H1 (cell line): ENCODE results near the gene TAB3. TPM values are rescaled to one million over a fixed set of nuclear protein-coding genes. Genes with fewer than 3 reads are reported as not detected.

Source experiments
- CTCF ChIA-PET: fragments of 300-600 bp; sonication (Branson Sonifier 250); formaldehyde crosslinking; loops from one replicate; lab custom pipeline; 2021; ENCODE audit not compliant: partially characterized antibody; lab: Charles Lee
- POLR2A ChIA-PET: fragments of 300-600 bp; sonication (Branson Sonifier 250); formaldehyde crosslinking; loops from one replicate; lab custom pipeline; 2021; ENCODE audit warnings: inconsistent platforms; ENCODE audit not compliant: partially characterized antibody; lab: Charles Lee
- DNase-seq, 2 experiments: peaks; one replicate each; pipeline versions ENCODE4 v3.0.0 to v3.0.0-alpha.2; 2010 to 2022; ENCODE audit warnings: low spot score in 2 of 2, low read depth in 1 of 2, mixed read lengths in 1 of 2
- FAIRE-seq: peaks from 2 replicates; lab custom pipeline; 2011; peaks lifted over from hg19 to GRCh38; lab: Jason Lieb, UNC
- H2AFZ ChIP-seq: 2 replicates; pipeline ENCODE4 v1.8.1; 2012; ENCODE audit warnings: low read length, inconsistent platforms
- H2AK5ac ChIP-seq: 2 replicates; pipeline ENCODE4 v1.6.1; 2013; ENCODE audit warnings: low read depth, low read length
- H2BK120ac ChIP-seq: replicated peaks from 2 replicates; pipeline ENCODE3; 2013; ENCODE audit warnings: low read depth, low read length, inconsistent platforms
- H2BK12ac ChIP-seq: 2 replicates; pipeline ENCODE4 v1.6.1; 2013; ENCODE audit warnings: low read depth, low read length
- H2BK15ac ChIP-seq: 2 replicates; pipeline ENCODE4 v1.6.1; 2013; ENCODE audit warnings: low read length
- H2BK20ac ChIP-seq: 2 replicates; pipeline ENCODE4 v1.6.1; 2013; ENCODE audit warnings: low read length
- H2BK5ac ChIP-seq: 2 replicates; pipeline ENCODE4 v1.6.1; 2013; ENCODE audit warnings: low read depth, low read length
- H3K14ac ChIP-seq: 2 replicates; pipeline ENCODE4 v1.6.1; 2013; ENCODE audit warnings: inconsistent platforms; ENCODE audit not compliant: insufficient read length
- H3K18ac ChIP-seq: 2 replicates; pipeline ENCODE4 v1.6.1; 2013; ENCODE audit warnings: low read length; ENCODE audit errors: extremely low read depth
- H3K23ac ChIP-seq: 2 replicates; pipeline ENCODE4 v1.6.1; 2013; ENCODE audit warnings: inconsistent platforms; ENCODE audit not compliant: insufficient read length
- H3K23me2 ChIP-seq: 2 replicates; pipeline ENCODE4 v1.6.1; 2013; ENCODE audit warnings: low read depth, low read length
- H3K27ac ChIP-seq: 2 replicates; pipeline ENCODE4 v1.6.1; 2011; ENCODE audit warnings: low read depth, low read length, inconsistent platforms
- H3K27me3 ChIP-seq, 4 experiments: replicated peaks in 1 of 4; 1 replicate in 1 of 4; 2 replicates in 3 of 4; pipeline versions ENCODE4 v1.6.1 to v1.8.1; 2011 to 2013; ENCODE audit warnings: low read length in 3 of 4, mild to moderate bottlenecking in 3 of 4, inconsistent platforms in 2 of 4, mixed read lengths in 2 of 4, moderate library complexity in 1 of 4; ENCODE audit not compliant: control insufficient read depth in 3 of 4, insufficient read depth in 3 of 4; ENCODE audit errors: extremely low read depth in 1 of 4
- H3K36me3 ChIP-seq, 4 experiments: 2 replicates each; pipeline versions ENCODE4 v1.6.1 to v1.8.1; 2011 to 2013; ENCODE audit warnings: mild to moderate bottlenecking in 4 of 4, low read length in 3 of 4, moderate library complexity in 2 of 4, control low read depth in 1 of 4, inconsistent platforms in 1 of 4; ENCODE audit not compliant: insufficient read depth in 4 of 4, control insufficient read depth in 2 of 4
- H3K4ac ChIP-seq: replicated peaks from 2 replicates; pipeline ENCODE3; 2013; ENCODE audit warnings: low read length, low read depth, mixed read lengths, inconsistent platforms; ENCODE audit not compliant: insufficient read length
- H3K4me1 ChIP-seq, 4 experiments: replicated peaks in 1 of 4; 1 replicate in 1 of 4; 2 replicates in 3 of 4; pipeline versions ENCODE4 v1.6.1 to v1.8.1; 2011 to 2013; ENCODE audit warnings: low read length in 3 of 4, inconsistent platforms in 2 of 4, mixed read lengths in 1 of 4; ENCODE audit not compliant: insufficient read depth in 4 of 4, control insufficient read depth in 3 of 4
- H3K4me2 ChIP-seq, 2 experiments: 2 replicates each; pipeline versions ENCODE4 v1.6.1 to v1.8.1; 2011 to 2013; ENCODE audit warnings: low read depth in 2 of 2, low read length in 2 of 2, control low read depth in 1 of 2, inconsistent platforms in 1 of 2, mild to moderate bottlenecking in 1 of 2; ENCODE audit not compliant: insufficient read depth in 1 of 2
- H3K4me3 ChIP-seq, 4 experiments: fragments of 200-600, 300-600 bp in 1 of 4; sonication (generic), shearing (Covaris generic), sonication (Bioruptor Twin) in 1 of 4; 2 replicates each; pipeline versions ENCODE4 v1.5.1 to v1.8.1; 2011 to 2016; ENCODE audit warnings: low read length in 4 of 4, low read depth in 3 of 4, control low read depth in 2 of 4, inconsistent platforms in 2 of 4, mild to moderate bottlenecking in 2 of 4, mixed read lengths in 1 of 4, moderate library complexity in 1 of 4; ENCODE audit not compliant: insufficient read depth in 2 of 4; ENCODE audit errors: extremely low read depth in 1 of 4
- H3K56ac ChIP-seq: replicated peaks from 2 replicates; pipeline ENCODE3; 2013; ENCODE audit warnings: low read depth, mild to moderate bottlenecking, mixed read lengths, low read length, inconsistent platforms; ENCODE audit not compliant: insufficient read length
- H3K79me1 ChIP-seq: 2 replicates; pipeline ENCODE4 v1.6.1; 2013; ENCODE audit warnings: low read depth, low read length, control low read depth
- H3K79me2 ChIP-seq, 2 experiments: 2 replicates each; pipeline versions ENCODE4 v1.6.1 to v1.8.1; 2012 to 2013; ENCODE audit warnings: low read length in 2 of 2, mild to moderate bottlenecking in 2 of 2, inconsistent platforms in 1 of 2; ENCODE audit not compliant: insufficient read depth in 2 of 2, control insufficient read depth in 1 of 2
- H3K9ac ChIP-seq, 4 experiments: replicated peaks in 1 of 4; 1 replicate in 1 of 4; 2 replicates in 3 of 4; pipeline versions ENCODE4 v1.6.1 to v1.8.1; 2011 to 2013; ENCODE audit warnings: low read depth in 3 of 4, low read length in 3 of 4, control low read depth in 2 of 4, mild to moderate bottlenecking in 2 of 4, moderate library complexity in 2 of 4, inconsistent platforms in 1 of 4; ENCODE audit errors: extremely low read depth in 1 of 4
- H3K9me3 ChIP-seq, 2 experiments: 2 replicates each; pipeline versions ENCODE4 v1.6.1 to v1.8.1; 2012 to 2013; ENCODE audit warnings: mild to moderate bottlenecking in 2 of 2, moderate library complexity in 2 of 2, control low read depth in 1 of 2, inconsistent platforms in 1 of 2, low read depth in 1 of 2, low read length in 1 of 2, mixed read lengths in 1 of 2; ENCODE audit not compliant: insufficient read depth in 2 of 2
- H4K20me1 ChIP-seq, 2 experiments: replicated peaks in 1 of 2; 2 replicates each; pipeline versions ENCODE3 to v1.8.1; 2011 to 2013; ENCODE audit warnings: inconsistent platforms in 2 of 2, low read length in 2 of 2, mild to moderate bottlenecking in 1 of 2; ENCODE audit not compliant: insufficient read depth in 2 of 2, control insufficient read depth in 1 of 2
- H4K5ac ChIP-seq: 2 replicates; pipeline ENCODE4 v1.6.1; 2013; ENCODE audit warnings: low read length, low read depth, mixed read lengths, inconsistent platforms; ENCODE audit not compliant: insufficient read length
- H4K8ac ChIP-seq: 2 replicates; pipeline ENCODE4 v1.8.0; 2013; ENCODE audit warnings: mild to moderate bottlenecking, moderate library complexity, low read length, inconsistent platforms; ENCODE audit not compliant: insufficient read depth; ENCODE audit errors: extremely low read depth
- H4K91ac ChIP-seq: replicated peaks from 2 replicates; pipeline ENCODE3; 2013; ENCODE audit warnings: low read length, mixed read lengths, inconsistent platforms; ENCODE audit not compliant: insufficient read length
- CBX5 ChIP-seq: fragments of 300-800, 300-1000 bp; sonication (generic); IDR thresholded peaks from 2 replicates; pipeline ENCODE4 v1.7.1; 2016; ENCODE audit warnings: antibody characterized with exemption, low read length, low read depth
- polyA plus RNA-seq, 7 experiments: library from polyadenylated mRNA; depleted of rRNA in 3 of 7; stranded (reverse) in 5 of 7; unstranded in 2 of 7; fragments of >200 nt in 5 of 7; fragments of 200-250 nt in 2 of 7; gene quantifications; 1 replicate in 5 of 7; 2 replicates in 1 of 7; 4 replicates in 1 of 7; pipeline versions ENCODE4 v1.2.1 to v1.2.3, GENCODE V29; 2011 to 2013; ENCODE audit warnings: missing spikeins in 2 of 7, mixed read lengths in 2 of 7
- total RNA-seq: library from RNA; stranded (reverse); fragmentation: NEBNext Ultra II Directional; extraction: Animal tissue kit (Norgen Biotek cat#: 25700); gene quantifications from 2 replicates; pipeline ENCODE4 v1.2.1, GENCODE V29; 2021

The TAB3 gene
- total and polyA plus RNA-seq, 2 of the 8 experiments (the other 6 are each of a cell fraction or from before 2014, with no cell fraction given), result 12.7 to 12.9 TPM

- no peak overlapping the region for H4K91ac ChIP-seq
- H3K9ac ChIP-seq, result no peak overlapping the region
- no peaks in the 10 kb centered on the region for H3K27me3 ChIP-seq
- no peak overlapping the region for H2BK20ac ChIP-seq
- H3K4me1 ChIP-seq, result no peaks in the 10 kb centered on the region
- H3K79me2 ChIP-seq, result no peaks in the 10 kb centered on the region
- no peak overlapping the region for H3K56ac ChIP-seq
- no peaks in the 10 kb centered on the region for H3K79me1 ChIP-seq
- no peak overlapping the region for H3K4me2 ChIP-seq
- no peak overlapping the region for H2BK12ac ChIP-seq
- H2BK5ac ChIP-seq, result no peak overlapping the region
- no peaks in the 10 kb centered on the region for H3K36me3 ChIP-seq
- H2AFZ ChIP-seq, result no peak overlapping the region
- H3K14ac ChIP-seq, result no peak overlapping the region
- H2AK5ac ChIP-seq, result no peak overlapping the region
- H3K23ac ChIP-seq, result no peak overlapping the region
- no peak for FAIRE-seq
- H2BK15ac ChIP-seq, result no peak overlapping the region
- CTCF ChIA-PET, result no interaction called here
- no peaks in the 10 kb centered on the region for H3K23me2 ChIP-seq
- no peak for TF ChIP-seq CBX5
- H4K20me1 ChIP-seq, result no peaks in the 10 kb centered on the region
- H3K4ac ChIP-seq, result no peak overlapping the region
- POLR2A ChIA-PET, result no interaction called here
- no peak overlapping the region for H4K8ac ChIP-seq
- no peaks in the 10 kb centered on the region for H3K9me3 ChIP-seq
- no peak overlapping the region for H4K5ac ChIP-seq
- H3K18ac ChIP-seq, result no peak overlapping the region
- H2BK120ac ChIP-seq, result no peak overlapping the region
- H3K4me3 ChIP-seq, result no peak overlapping the region
- no peak overlapping the region for H3K27ac ChIP-seq
- no peak for DNase-seq
These were observed 11.2 kb upstream of the TAB3 start for GRCh38 chrX:30900227-30900626.
